ENCODE measurements around the gene CBR3. TPM values are rescaled to one million over a fixed set of nuclear protein-coding genes. Genes with fewer than 3 reads are reported as not detected.

CBR3 gene
- not detected for polyA plus RNA-seq (2012; ENCODE audit: insufficient read depth, insufficient read length, low read depth)

- H3K4me3 ChIP-seq (ENCODE audit: low read depth, low read length), result peak within 1 kb of the TSS; percentile 55
- no peak for TF ChIP-seq CTCF (IDR thresholded peaks at IDR 0.05; ENCODE audit: low read depth, low read length)
- peak; percentile 20 for DNase-seq
- H3K36me3 ChIP-seq, result no peaks in the 10 kb centered on the region
- H3K4me1 ChIP-seq, result no peaks in the 10 kb centered on the region
- H3K27me3 ChIP-seq, result peaks cover 57% of the 10 kb centered on the region
- H3K9me3 ChIP-seq, result no peaks in the 10 kb centered on the region
Measured at GRCh38 chr21:36134803-36135390, at the start of gene CBR3. CBR3 (plus strand) TSS chr21:36135079; CDS start chr21:36135193, 114 bp downstream.

- no peaks in the 10 kb centered on the region for H3K36me3 ChIP-seq
Measured at GRCh38 chr21:36087362-36088138, 47.3 kb upstream of the CBR3 start.

GRCh38 chr21:36089946-36090345 lies 44.9 kb upstream of the CBR3 start:
- no peaks in the 10 kb centered on the region for H3K4me1 ChIP-seq
- no peaks in the 10 kb centered on the region for H3K9me3 ChIP-seq
- H3K27me3 ChIP-seq, result peaks cover 4% of the 10 kb centered on the region; the same call in 1 of the 2 replicates
- TF ChIP-seq CTCF (IDR thresholded peaks at IDR 0.05; ENCODE audit: low read depth, low read length), result no peak
- no peak for DNase-seq
- H3K36me3 ChIP-seq, result no peaks in the 10 kb centered on the region
- no peak overlapping the region for H3K4me3 ChIP-seq (ENCODE audit: low read depth, low read length)

More at GRCh38 chr21:36087362-36088138, 47.3 kb upstream of the CBR3 start:
- H3K27me3 ChIP-seq, result no peaks in the 10 kb centered on the region
- no peaks in the 10 kb centered on the region for H3K9me3 ChIP-seq
- no peak for DNase-seq
- peak; percentile 37 for TF ChIP-seq CTCF (IDR thresholded peaks at IDR 0.05; ENCODE audit: low read depth, low read length)
- no peaks in the 10 kb centered on the region for H3K4me1 ChIP-seq
- no peak overlapping the region for H3K4me3 ChIP-seq (ENCODE audit: low read depth, low read length)

- Histone ChIP-seq H3K27me3 (peaks cover 4% of the 10 kb centered on the region; the same call in 1 of the 2 replicates), H3K9me3 (no peaks in the 10 kb centered on the region), H3K4me1 (no peaks in the 10 kb centered on the region), H3K4me3 (ENCODE audit: low read depth, low read length) (no peak overlapping the region), H3K36me3 (no peaks in the 10 kb centered on the region)
- no peak for TF ChIP-seq CTCF (IDR thresholded peaks at IDR 0.05; ENCODE audit: low read depth, low read length)
- DNase-seq, result no peak
Measured at GRCh38 chr21:36092681-36093080, 42.2 kb upstream of the CBR3 start.

- Histone ChIP-seq H3K4me3 (ENCODE audit: low read depth, low read length) (no peak overlapping the region), H3K9me3 (no peaks in the 10 kb centered on the region), H3K4me1 (no peaks in the 10 kb centered on the region), H3K36me3 (no peaks in the 10 kb centered on the region), H3K27me3 (peaks cover 4% of the 10 kb centered on the region; the same call in 1 of the 2 replicates)
- no peak for DNase-seq
- TF ChIP-seq CTCF (IDR thresholded peaks at IDR 0.05; ENCODE audit: low read depth, low read length), result no peak
Measured at GRCh38 chr21:36093512-36093911, 41.4 kb upstream of the CBR3 start.
